Type B pancreatic cell (in vitro differentiated cells): ENCODE measurements around the gene PGAM2. TPM values are rescaled to one million over a fixed set of nuclear protein-coding genes. Genes with fewer than 3 reads are reported as not detected.

Source experiments
- DNase-seq: peaks from one replicate; pipeline ENCODE4 v3.0.0; 2021; ENCODE audit warnings: mixed read lengths; ENCODE audit not compliant: unreplicated experiment; ENCODE audit errors: extremely low spot score
- H3K27ac Mint-ChIP-seq: 2 replicates; pipeline ENCODE4 v1.8.0; 2021; ENCODE audit warnings: mild to moderate bottlenecking, mixed read lengths
- H3K27me3 Mint-ChIP-seq: 2 replicates; pipeline ENCODE4 v1.8.0; 2021; ENCODE audit warnings: mixed read lengths
- H3K36me3 Mint-ChIP-seq: 2 replicates; pipeline ENCODE4 v1.8.0; 2021; ENCODE audit warnings: mixed read lengths
- H3K4me1 Mint-ChIP-seq: one replicate; pipeline ENCODE4 v1.8.0; 2021; ENCODE audit warnings: mixed read lengths; ENCODE audit not compliant: unreplicated experiment
- H3K4me3 Mint-ChIP-seq: 2 replicates; pipeline ENCODE4 v1.8.0; 2021; ENCODE audit warnings: mild to moderate bottlenecking, mixed read lengths
- H3K9me3 Mint-ChIP-seq: 2 replicates; pipeline ENCODE4 v1.8.0; 2021; ENCODE audit warnings: mixed read lengths
- CTCF ChIP-seq: fragments of 200-600 bp; sonication (generic); conservative IDR thresholded peaks from 2 replicates; pipeline ENCODE4 v1.5.0; 2021; ENCODE audit warnings: antibody characterized with exemption, mild to moderate bottlenecking
- total RNA-seq: library from RNA; stranded (reverse); gene quantifications from 2 replicates; pipeline ENCODE4 v1.2.1, GENCODE V29; 2021; ENCODE audit warnings: low replicate concordance

The PGAM2 gene
- total RNA-seq, 1 donor from 2014 or later, result 0.72 TPM

GRCh38 chr7:44077681-44078091 lies 12.3 kb upstream of the PGAM2 start:
- no peak for TF ChIP-seq CTCF
- H3K27me3 Mint-ChIP-seq, result no peaks in the 10 kb centered on the region
- no peaks in the 10 kb centered on the region for H3K36me3 Mint-ChIP-seq
- peaks cover 7% of the 10 kb centered on the region for H3K4me1 Mint-ChIP-seq
- DNase-seq, result no peak
- no peak overlapping the region for H3K4me3 Mint-ChIP-seq
- no peaks in the 10 kb centered on the region for H3K9me3 Mint-ChIP-seq
- H3K27ac Mint-ChIP-seq, result no peak overlapping the region

GRCh38 chr7:44077061-44077460 lies 11.7 kb upstream of the PGAM2 start:
- TF ChIP-seq CTCF, result no peak

GRCh38 chr7:44076101-44076895 lies 10.9 kb upstream of the PGAM2 start:
- no peak for DNase-seq
- no peak overlapping the region for H3K4me3 Mint-ChIP-seq
- H3K27ac Mint-ChIP-seq, result no peak overlapping the region
- H3K4me1 Mint-ChIP-seq, result peaks cover 10% of the 10 kb centered on the region
- H3K9me3 Mint-ChIP-seq, result no peaks in the 10 kb centered on the region
- no peaks in the 10 kb centered on the region for H3K36me3 Mint-ChIP-seq
- no peaks in the 10 kb centered on the region for H3K27me3 Mint-ChIP-seq
- no peak for TF ChIP-seq CTCF

More at GRCh38 chr7:44077061-44077460, 11.7 kb upstream of the PGAM2 start:
- no peak overlapping the region for H3K4me3 Mint-ChIP-seq
- H3K9me3 Mint-ChIP-seq, result no peaks in the 10 kb centered on the region
- peaks cover 11% of the 10 kb centered on the region for H3K4me1 Mint-ChIP-seq
- H3K27me3 Mint-ChIP-seq, result no peaks in the 10 kb centered on the region
- H3K27ac Mint-ChIP-seq, result no peak overlapping the region
- no peak for DNase-seq
- H3K36me3 Mint-ChIP-seq, result no peaks in the 10 kb centered on the region

GRCh38 chr7:44075296-44076075 lies 10.1 kb upstream of the PGAM2 start:
- H3K4me3 Mint-ChIP-seq, result no peak overlapping the region
- no peak for DNase-seq
- no peaks in the 10 kb centered on the region for H3K36me3 Mint-ChIP-seq
- peaks cover 4% of the 10 kb centered on the region for H3K4me1 Mint-ChIP-seq
- no peaks in the 10 kb centered on the region for H3K9me3 Mint-ChIP-seq
- no peak overlapping the region for H3K27ac Mint-ChIP-seq
- no peaks in the 10 kb centered on the region for H3K27me3 Mint-ChIP-seq
- no peak for TF ChIP-seq CTCF

GRCh38 chr7:44074349-44074695 lies 9.0 kb upstream of the PGAM2 start:
- DNase-seq, result no peak
- peaks cover 4% of the 10 kb centered on the region for H3K4me1 Mint-ChIP-seq
- H3K9me3 Mint-ChIP-seq, result no peaks in the 10 kb centered on the region
- no peak for TF ChIP-seq CTCF
- H3K36me3 Mint-ChIP-seq, result no peaks in the 10 kb centered on the region
- H3K27ac Mint-ChIP-seq, result no peak overlapping the region
- H3K27me3 Mint-ChIP-seq, result no peaks in the 10 kb centered on the region
- no peak overlapping the region for H3K4me3 Mint-ChIP-seq
